ENCODE data around the gene DCBLD1.

DCBLD1 gene

GRCh38 chr6:117542493-117542892 is 60.0 kb downstream of the DCBLD1 start:
- H3K79me2 ChIP-seq (ENCODE audit: insufficient read depth, low read length), result no peaks in the 10 kb centered on the region
- no peaks in the 10 kb centered on the region for H3K36me3 ChIP-seq (ENCODE audit: insufficient read depth, low read length)
- H3F3A ChIP-seq (ENCODE audit: insufficient read depth, low read length), result no peaks in the 10 kb centered on the region

GRCh38 chr6:117544716-117545115 is 62.2 kb downstream of the DCBLD1 start:
- Histone ChIP-seq H3K9me2 (ENCODE audit: low read depth, low read length) (no peaks in the 10 kb centered on the region), H3K4me2 (ENCODE audit: low read length) (no peak overlapping the region), H3K27ac (ENCODE audit: low read depth, low read length, poor library complexity, severe bottlenecking) (peak overlapping the region; percentile 16), H3K4me1 (ENCODE audit: insufficient read depth, low read length, severe bottlenecking) (peaks cover 33% of the 10 kb centered on the region), H3F3A (ENCODE audit: insufficient read depth, low read length) (no peaks in the 10 kb centered on the region), H3K9ac (ENCODE audit: low read length) (no peak overlapping the region), H3K9me3 (ENCODE audit: low read length) (no peaks in the 10 kb centered on the region), H4K20me1 (ENCODE audit: insufficient read depth, low read length) (no peaks in the 10 kb centered on the region), H3K36me3 (ENCODE audit: insufficient read depth, low read length) (no peaks in the 10 kb centered on the region), H3K4me3 (ENCODE audit: low read depth, low read length, poor library complexity, severe bottlenecking) (no peak overlapping the region), H3K27me3 (ENCODE audit: insufficient read depth, low read length) (no peaks in the 10 kb centered on the region), H3K79me2 (ENCODE audit: insufficient read depth, low read length) (no peaks in the 10 kb centered on the region), H2AFZ (ENCODE audit: low read length) (no peak overlapping the region)
- TF ChIP-seq CTCF (IDR thresholded peaks at IDR 0.05; ENCODE audit: low read length) (no peak), EZH2 (IDR thresholded peaks at IDR 0.05; ENCODE audit: borderline replicate concordance, low read length) (no peak)

More at GRCh38 chr6:117542493-117542892, 60.0 kb downstream of the DCBLD1 start:
- H3K27me3 ChIP-seq (ENCODE audit: insufficient read depth, low read length), result no peaks in the 10 kb centered on the region
- H4K20me1 ChIP-seq (ENCODE audit: insufficient read depth, low read length), result no peaks in the 10 kb centered on the region
- no peak overlapping the region for H3K9ac ChIP-seq (ENCODE audit: low read length)
- no peaks in the 10 kb centered on the region for H3K9me3 ChIP-seq (ENCODE audit: low read length)
- no peak overlapping the region for H3K27ac ChIP-seq (ENCODE audit: low read depth, low read length, poor library complexity, severe bottlenecking)
- TF ChIP-seq CTCF (IDR thresholded peaks at IDR 0.05; ENCODE audit: low read length) (no peak), EZH2 (IDR thresholded peaks at IDR 0.05; ENCODE audit: borderline replicate concordance, low read length) (no peak)
- H3K4me1 ChIP-seq (ENCODE audit: insufficient read depth, low read length, severe bottlenecking), result peaks cover 11% of the 10 kb centered on the region
- no peak overlapping the region for H3K4me3 ChIP-seq (ENCODE audit: low read depth, low read length, poor library complexity, severe bottlenecking)
- no peak overlapping the region for H2AFZ ChIP-seq (ENCODE audit: low read length)
- no peaks in the 10 kb centered on the region for H3K9me2 ChIP-seq (ENCODE audit: low read depth, low read length)
- H3K4me2 ChIP-seq (ENCODE audit: low read length), result no peak overlapping the region

- H3K9ac ChIP-seq (ENCODE audit: low read length), result no peak overlapping the region
- no peaks in the 10 kb centered on the region for H4K20me1 ChIP-seq (ENCODE audit: insufficient read depth, low read length)
- no peak for TF ChIP-seq CTCF (IDR thresholded peaks at IDR 0.05; ENCODE audit: low read length)
- no peak for TF ChIP-seq EZH2 (IDR thresholded peaks at IDR 0.05; ENCODE audit: borderline replicate concordance, low read length)
- peak overlapping the region; percentile 16 for H3K27ac ChIP-seq (ENCODE audit: low read depth, low read length, poor library complexity, severe bottlenecking)
- H2AFZ ChIP-seq (ENCODE audit: low read length), result no peak overlapping the region
- H3K36me3 ChIP-seq (ENCODE audit: insufficient read depth, low read length), result no peaks in the 10 kb centered on the region
- no peaks in the 10 kb centered on the region for H3K27me3 ChIP-seq (ENCODE audit: insufficient read depth, low read length)
- no peaks in the 10 kb centered on the region for H3K9me3 ChIP-seq (ENCODE audit: low read length)
- H3F3A ChIP-seq (ENCODE audit: insufficient read depth, low read length), result no peaks in the 10 kb centered on the region
- no peaks in the 10 kb centered on the region for H3K79me2 ChIP-seq (ENCODE audit: insufficient read depth, low read length)
- no peaks in the 10 kb centered on the region for H3K9me2 ChIP-seq (ENCODE audit: low read depth, low read length)
- H3K4me1 ChIP-seq (ENCODE audit: insufficient read depth, low read length, severe bottlenecking), result peaks cover 37% of the 10 kb centered on the region
- H3K4me2 ChIP-seq (ENCODE audit: low read length), result no peak overlapping the region
- H3K4me3 ChIP-seq (ENCODE audit: low read depth, low read length, poor library complexity, severe bottlenecking), result no peak overlapping the region
Observed at GRCh38 chr6:117545161-117545595, 62.7 kb downstream of the DCBLD1 start.

Data from OCI-LY1 (cell line).